Activated T-cell treated with anti-CD3 and anti-CD28 coated beads, Interleukin-2, amount 50 U/mL, for 48 hours (primary cell): ENCODE results near the gene PCP2.

Source experiments
- DNase-seq, 2 experiments: peaks; one replicate each; pipeline ENCODE4 v3.0.0-alpha.2; 2020

Gene PCP2

GRCh38 chr19:7618771-7619510 lies 14.6 kb downstream of the PCP2 start:
- no peak for DNase-seq

GRCh38 chr19:7618348-7618747 lies 15.2 kb downstream of the PCP2 start:
- DNase-seq, result no peak

DNA sequence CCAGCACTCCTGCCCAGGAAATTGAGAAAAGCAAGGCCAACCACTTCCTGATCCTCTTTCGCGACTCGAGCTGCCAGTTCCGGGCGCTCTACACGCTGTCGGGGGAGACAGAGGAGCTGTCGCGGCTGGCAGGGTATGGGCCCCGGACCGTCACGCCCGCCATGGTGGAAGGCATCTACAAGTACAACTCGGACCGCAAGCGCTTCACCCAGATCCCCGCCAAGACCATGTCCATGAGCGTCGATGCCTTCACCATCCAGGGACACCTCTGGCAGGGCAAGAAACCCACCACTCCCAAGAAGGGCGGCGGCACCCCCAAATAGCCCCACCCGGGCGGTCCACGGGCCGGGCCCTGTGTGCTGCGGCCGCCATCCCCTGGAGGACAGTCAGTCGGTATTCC lies 15.8 kb downstream of the PCP2 start:
- no peak for DNase-seq

GRCh38 chr19:7617172-7617571 lies 16.3 kb downstream of the PCP2 start:
- DNase-seq, result no peak

GRCh38 chr19:7614859-7615741 lies 18.4 kb downstream of the PCP2 start:
- DNase-seq, result no peak

DNA sequence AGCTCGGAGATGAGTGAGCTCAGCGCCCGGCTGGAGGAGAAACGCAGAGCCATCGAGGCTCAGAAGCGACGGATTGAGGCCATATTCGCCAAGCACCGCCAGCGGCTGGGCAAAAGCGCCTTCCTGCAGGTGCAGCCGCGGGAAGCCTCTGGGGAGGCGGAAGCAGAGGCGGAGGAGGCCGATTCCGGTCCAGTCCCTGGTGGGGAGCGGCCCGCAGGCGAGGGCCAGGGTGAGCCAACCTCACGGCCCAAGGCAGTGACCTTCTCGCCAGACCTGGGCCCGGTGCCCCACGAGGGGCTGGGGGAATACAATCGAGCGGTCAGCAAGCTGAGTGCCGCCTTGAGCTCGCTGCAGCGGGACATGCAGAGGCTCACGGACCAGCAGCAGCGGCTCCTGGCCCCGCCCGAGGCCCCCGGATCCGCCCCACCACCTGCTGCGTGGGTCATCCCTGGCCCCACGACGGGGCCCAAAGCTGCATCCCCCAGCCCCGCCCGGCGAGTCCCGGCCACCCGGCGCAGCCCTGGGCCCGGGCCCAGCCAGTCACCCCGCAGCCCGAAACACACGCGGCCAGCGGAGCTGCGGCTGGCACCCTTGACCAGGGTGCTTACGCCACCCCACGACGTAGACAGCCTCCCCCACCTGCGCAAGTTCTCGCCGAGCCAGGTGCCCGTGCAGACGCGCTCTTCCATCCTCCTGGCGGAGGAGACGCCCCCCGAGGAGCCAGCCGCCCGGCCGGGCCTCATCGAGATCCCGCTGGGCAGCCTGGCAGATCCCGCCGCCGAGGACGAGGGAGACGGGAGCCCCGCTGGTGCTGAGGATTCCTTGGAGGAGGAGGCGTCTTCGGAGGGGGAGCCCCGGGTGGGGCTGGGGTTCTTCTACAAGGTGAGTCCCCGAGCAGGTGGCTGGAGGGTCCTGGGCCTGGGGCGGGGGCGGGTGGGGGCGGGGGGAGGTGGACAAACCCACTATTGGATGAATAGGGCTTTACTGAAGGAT lies 20.9 kb downstream of the PCP2 start:
- DNase-seq, result no peak

- no peak for DNase-seq
These were observed 21.8 kb downstream of the PCP2 start for GRCh38 chr19:7611541-7612279.

DNA sequence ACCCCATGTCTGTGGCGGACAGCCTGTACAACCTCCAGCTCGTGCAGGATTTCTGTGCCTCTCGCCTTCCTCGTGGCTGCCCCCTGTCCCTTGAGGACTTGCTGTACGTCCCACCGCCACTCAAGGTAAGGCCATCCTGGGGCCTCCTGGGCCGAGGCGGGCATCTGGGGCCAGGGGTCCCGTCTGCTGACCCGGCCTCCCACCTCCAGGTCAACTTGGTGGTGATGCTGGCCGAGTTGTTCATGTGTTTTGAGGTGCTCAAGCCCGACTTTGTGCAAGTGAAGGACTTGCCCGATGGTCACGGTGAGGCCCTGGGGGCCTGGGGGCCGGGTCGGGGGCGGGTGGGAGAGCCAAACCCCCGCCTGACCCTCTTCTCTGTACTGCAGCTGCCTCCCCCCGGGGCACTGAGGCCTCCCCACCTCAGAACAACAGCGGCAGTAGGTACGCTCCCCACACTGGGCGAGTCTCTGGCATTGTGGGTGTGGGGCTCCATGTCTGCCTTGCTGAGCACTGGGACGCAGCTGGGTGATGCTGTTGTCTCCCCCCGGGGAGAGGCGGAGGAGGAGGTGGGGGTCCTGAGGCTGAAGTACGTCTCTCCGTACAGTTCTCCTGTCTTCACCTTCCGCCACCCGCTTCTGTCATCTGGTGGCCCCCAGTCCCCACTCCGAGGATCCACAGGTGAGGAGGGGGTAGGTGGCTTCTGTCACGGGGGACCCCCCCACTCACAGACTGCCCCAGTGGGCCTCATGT lies 22.9 kb downstream of the PCP2 start:
- DNase-seq, result no peak

DNA sequence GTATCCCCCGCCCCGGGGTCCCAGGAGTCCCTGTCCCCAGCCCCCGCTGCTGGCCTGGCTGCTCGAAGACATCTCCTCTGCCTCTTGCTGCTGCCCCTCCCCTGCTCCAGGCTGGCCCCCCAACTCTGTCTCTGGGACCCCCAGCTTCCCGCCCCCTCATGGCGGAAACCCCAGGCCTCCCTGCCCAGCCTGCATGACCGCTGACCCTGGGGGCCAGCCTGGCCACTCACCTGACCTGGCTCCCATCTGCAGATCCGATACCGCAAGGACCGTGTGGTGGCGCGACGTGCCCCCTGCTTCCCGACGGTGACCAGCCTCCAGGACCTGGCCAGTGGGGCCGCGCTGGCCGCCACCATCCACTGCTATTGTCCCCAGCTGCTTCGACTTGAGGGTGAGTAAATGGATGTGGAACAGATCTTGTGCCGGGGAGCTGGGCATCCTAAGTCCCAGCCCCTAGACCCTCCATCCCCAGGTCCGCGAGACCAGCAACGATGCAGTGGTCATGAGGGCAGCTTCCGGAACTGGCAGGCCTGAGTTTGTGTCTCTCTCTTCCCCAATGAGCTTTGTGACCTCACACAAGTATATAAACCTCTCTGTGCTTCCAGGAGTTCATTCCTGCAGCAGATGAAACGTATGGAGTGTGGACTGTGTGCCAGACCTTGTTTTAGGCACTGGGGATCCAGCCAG lies 25.5 kb downstream of the PCP2 start:
- DNase-seq, result no peak

- no peak for DNase-seq
These were observed 26.2 kb downstream of the PCP2 start for GRCh38 chr19:7607212-7607873.

DNA sequence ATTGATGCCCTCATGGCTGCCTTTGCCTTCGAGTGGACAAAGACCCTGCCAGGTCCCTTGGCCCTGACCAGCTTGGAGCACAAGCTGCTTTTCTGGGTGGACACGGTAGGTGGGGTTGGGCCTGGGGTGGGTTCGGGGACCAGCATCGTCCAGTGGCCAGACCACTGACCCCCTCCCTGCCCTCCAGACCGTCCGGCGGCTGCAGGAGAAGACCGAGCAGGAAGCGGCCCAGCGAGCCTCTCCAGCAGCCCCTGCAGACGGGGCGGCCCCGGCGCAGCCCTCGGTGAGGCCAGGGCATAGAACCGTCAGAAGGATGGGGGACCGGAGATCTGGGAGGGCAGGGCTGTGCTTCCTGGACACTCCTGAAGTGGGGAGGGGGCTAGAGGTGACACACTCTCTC lies 27.2 kb downstream of the PCP2 start:
- no peak for DNase-seq

GRCh38 chr19:7605490-7606222 lies 27.9 kb downstream of the PCP2 start:
- DNase-seq, result peak; percentile 73 to 75

- DNase-seq, result no peak
These were observed 29.6 kb downstream of the PCP2 start for GRCh38 chr19:7603919-7604318.

DNA sequence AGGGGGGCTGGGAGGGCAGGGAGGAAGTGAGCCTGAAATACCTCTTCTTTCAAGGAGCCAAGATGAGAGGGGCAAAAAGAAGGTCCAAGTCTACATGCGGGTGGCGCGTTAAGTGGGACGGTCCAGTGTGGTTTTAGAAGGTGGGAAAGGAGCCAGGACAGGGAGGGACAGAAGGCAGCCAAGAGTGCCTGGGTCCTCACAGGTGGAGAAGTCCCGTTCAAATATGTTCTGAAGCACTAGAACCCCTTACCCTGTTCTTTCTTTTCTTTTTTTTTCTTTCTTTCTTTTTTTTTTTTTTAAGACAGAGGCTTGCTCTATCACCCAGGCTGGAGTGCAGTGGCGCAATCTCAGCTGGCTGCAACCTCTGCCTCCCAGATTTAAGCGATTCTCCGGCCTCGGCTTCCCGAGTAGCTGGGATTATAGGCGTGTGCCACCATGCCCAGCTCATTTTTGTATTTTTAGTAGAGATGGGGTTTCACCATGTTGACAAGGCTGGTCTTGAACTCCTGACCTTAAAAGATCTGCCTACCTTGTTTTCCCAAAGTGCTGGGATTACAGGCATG lies 30.5 kb downstream of the PCP2 start:
- no peak for DNase-seq

DNA sequence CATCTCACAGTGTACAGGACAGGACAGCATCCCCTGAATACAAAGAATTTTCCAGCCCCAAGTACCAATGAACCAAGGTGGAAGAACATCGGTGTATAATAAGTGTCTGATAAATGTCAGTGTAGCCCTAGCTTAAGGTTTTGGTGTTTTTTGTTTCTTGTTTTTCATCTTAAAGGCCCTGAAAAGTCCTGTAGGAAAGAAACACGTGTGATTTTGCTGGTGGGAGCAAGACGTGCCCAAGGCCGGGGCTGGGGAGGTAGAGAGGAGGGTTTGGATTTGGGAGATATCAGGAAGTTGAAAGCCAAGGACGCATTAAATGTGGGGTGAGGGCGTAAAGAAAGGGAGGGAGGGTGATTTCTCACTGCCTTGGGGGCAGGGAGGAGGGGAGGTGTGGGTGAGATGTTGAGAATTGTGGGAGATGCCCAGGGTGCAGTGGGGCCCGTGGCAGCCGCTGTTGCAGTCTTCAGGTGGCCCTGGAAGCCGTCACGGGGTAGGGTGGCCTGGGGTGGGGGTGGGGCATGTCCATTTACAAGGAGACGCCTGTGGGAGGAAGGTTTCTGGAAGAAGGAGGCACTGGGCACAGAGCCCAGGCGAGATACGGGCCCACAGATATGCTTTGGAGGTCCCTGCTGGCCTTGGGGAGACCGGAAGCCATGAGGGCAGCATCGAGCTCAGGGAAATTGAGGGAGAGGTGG lies 31.1 kb downstream of the PCP2 start:
- DNase-seq, result no peak

DNA sequence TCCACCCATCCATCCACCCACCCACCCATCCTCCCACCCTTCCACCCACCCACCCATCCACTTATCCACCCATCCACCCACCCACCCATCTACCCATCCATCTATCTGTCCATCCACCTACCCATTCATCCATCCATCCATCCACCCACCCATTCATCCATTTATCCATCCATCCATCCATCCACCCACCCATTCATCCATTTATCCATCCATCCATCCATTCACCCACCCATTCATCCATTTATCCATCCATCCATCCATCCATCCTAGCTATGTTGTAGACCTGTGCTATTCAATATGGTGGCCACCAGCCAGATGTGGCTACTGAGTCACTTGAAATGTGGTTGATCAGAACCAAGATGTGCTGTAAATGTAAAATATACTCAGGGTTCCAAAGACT lies 32.8 kb downstream of the PCP2 start:
- DNase-seq, result no peak

GRCh38 chr19:7598180-7598579 lies 35.3 kb downstream of the PCP2 start:
- DNase-seq, result no peak

DNA sequence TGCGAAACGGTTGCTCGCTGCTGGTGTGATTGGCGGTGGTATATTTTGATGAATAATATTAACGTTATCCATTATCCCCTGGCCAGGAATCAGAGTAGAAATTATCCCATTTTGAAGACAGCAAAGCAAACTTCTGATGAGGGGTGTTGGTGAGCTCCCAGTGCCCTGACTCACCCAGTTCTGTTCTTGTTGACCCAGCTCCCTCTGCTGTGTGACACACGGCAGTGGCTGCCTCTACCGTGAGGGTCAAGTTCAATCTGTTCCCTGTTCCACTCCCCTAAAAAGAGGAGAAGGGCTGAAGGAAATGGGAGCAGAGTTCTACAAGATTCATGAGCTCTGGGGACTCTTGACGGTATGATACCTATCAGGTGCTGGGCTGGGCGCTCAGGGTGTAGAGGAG lies 35.8 kb downstream of the PCP2 start:
- no peak for DNase-seq
